Measurements from ENCODE around the gene DISC1. TPM values are rescaled to one million over a fixed set of nuclear protein-coding genes. Genes with fewer than 3 reads are reported as not detected.

The DISC1 gene
- total RNA-seq, 2 experiments from 2014 or later = 4.8 to 5.0 TPM

DNA sequence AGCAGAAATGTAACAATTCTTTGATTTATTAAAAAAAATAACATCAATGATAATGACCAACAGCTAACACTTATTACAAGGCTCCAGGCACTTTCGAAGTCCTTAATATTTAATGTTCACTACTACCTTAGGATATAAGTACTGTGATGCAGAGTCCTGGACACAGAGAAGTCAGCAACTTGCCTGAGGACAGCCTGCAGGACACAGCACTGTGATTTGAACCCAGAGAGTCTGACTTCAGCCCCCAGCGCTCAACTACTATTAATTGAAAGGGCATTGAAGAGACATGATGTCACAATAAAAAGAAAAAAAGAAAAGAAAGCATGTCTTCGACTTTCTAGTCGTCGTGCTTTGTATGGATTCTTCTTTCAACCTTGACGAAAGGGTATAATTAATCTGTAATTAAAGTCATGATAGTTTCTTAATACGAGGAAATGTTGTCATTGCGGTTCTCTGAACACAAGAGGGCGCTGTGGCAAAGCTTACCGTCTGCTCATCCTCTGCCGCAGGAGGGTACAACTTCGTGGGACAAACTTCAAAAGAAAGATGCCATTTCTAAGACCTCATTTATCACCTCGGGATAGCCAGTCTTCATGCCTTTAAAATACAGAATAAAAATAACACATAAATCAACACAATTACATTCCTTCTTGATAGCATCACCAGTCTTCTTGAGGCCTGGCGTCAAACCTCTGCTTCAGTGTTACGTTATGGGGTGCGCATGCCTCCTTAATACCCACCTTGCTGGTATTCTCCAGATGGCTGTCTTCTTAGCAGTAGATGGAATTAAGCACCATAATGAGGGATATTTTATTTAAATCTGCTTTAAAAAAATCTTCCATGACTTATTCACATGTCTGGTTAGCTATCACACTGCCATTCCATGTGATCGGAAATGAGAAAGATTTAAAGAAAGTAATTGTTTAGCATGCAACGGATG, 240.1 kb downstream of the DISC1 start:
- CTCF ChIA-PET = interaction anchor here (0.6 to 3.9 kb wide), 23 partner anchors 8 to 1144 kb away, joined by 3 to 49 read pairs (median 3); no protein-coding TSS in a partner anchor
- Mint-ChIP-seq H3K27ac (no peak overlapping the region), H3K27me3 (ENCODE audit: low read depth) (no peaks in the 10 kb centered on the region), H3K36me3 (ENCODE audit: low read depth) (no peaks in the 10 kb centered on the region), H3K4me3 (no peak overlapping the region), H3K4me1 (ENCODE audit: low read depth) (peaks cover 22% of the 10 kb centered on the region), H3K9me3 (no peaks in the 10 kb centered on the region)
- DNase-seq = peak; percentile 78
- intact Hi-C loops (cut with micrococcal nuclease) = loop anchor here (1.0 to 10.0 kb wide), 4 partner anchors 64 to 1378 kb away; no protein-coding TSS in a partner anchor

DNA sequence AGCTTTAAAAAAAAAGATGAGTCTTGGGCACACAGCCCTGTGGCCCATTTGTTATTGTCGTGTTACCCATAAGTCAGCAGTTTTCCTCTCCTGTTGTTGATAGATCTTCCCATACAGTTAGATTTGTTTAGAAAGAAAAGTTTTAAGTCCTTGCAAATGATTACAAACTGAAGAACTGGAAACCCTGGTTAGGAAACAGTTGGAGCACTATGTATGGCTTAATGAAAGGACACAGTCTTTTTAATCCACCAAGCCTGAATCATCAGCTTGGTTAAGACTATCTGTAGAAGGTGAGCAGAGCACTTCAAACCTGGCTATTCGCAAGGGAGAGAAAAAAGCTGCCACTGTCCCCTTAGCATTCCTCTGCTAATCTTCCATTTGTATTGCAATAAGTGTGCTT, 241.0 kb downstream of the DISC1 start:
- intact Hi-C loops (cut with micrococcal nuclease) = loop anchor here (2.0 to 10.0 kb wide), 3 partner anchors 63 to 1377 kb away; no protein-coding TSS in a partner anchor
- Mint-ChIP-seq H3K4me3 (no peak overlapping the region), H3K27ac (no peak overlapping the region), H3K4me1 (ENCODE audit: low read depth) (peaks cover 28% of the 10 kb centered on the region), H3K9me3 (no peaks in the 10 kb centered on the region), H3K27me3 (ENCODE audit: low read depth) (no peaks in the 10 kb centered on the region), H3K36me3 (ENCODE audit: low read depth) (no peaks in the 10 kb centered on the region)
- DNase-seq = no peak
- CTCF ChIA-PET = interaction anchor here (0.6 to 3.9 kb wide), 10 partner anchors 9 to 760 kb away, joined by 3 to 49 read pairs (median 4); no protein-coding TSS in a partner anchor

DNA sequence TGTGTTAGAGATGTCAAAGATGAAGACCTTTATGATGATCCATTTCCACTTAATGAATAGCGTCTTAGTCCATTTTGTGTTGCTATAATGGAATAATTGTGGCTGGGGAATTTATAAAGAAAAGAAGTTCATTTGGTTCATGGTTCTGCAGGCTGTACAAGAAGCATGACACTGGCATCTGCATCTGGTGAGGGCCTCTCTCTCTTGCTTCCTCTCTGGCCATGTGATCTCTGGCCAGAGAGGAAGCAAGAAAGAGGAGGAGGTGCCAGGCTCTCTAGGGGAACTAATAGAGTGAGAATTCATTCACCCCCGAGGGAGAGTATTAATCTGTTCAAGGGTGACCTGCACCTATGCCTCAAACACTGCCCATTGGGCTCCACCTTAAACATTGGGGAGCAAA, 242.8 kb downstream of the DISC1 start:
- no peak for DNase-seq
- Mint-ChIP-seq H3K4me3 (no peak overlapping the region), H3K27me3 (ENCODE audit: low read depth) (no peaks in the 10 kb centered on the region), H3K36me3 (ENCODE audit: low read depth) (peaks cover 3% of the 10 kb centered on the region), H3K4me1 (ENCODE audit: low read depth) (peaks cover 28% of the 10 kb centered on the region), H3K9me3 (no peaks in the 10 kb centered on the region), H3K27ac (no peak overlapping the region)
- CTCF ChIA-PET = interaction anchor here (1.5 kb wide), 1 partner anchor 62 kb away, joined by 5 read pairs; no protein-coding TSS in a partner anchor
- intact Hi-C loops (cut with micrococcal nuclease) = loop anchor here (5.0 to 10.0 kb wide), 2 partner anchors 103 to 1375 kb away; no protein-coding TSS in a partner anchor

DNA sequence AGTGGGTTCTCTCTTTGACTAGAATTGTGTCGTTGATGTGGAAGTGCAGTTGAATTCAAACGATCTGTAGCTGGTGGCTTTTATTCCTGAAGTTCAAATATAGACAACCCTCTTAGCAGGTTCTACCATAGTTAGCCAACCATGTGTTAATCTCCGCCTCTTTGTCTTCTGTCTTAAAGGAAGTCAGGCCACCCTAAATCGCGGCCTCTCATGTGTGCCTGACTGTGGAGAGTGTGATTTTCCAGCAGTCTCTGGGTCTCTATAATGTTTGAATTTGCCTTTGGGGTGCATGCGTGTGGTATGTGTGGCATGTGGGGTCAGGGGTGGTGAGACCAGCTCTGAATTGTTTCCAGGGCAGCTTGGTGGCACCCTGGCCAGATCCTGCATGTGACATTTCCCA, 244.9 kb downstream of the DISC1 start:
- Mint-ChIP-seq H3K4me3 (no peak overlapping the region), H3K4me1 (ENCODE audit: low read depth) (peaks cover 28% of the 10 kb centered on the region), H3K27ac (no peak overlapping the region), H3K36me3 (ENCODE audit: low read depth) (peaks cover 10% of the 10 kb centered on the region), H3K27me3 (ENCODE audit: low read depth) (no peaks in the 10 kb centered on the region), H3K9me3 (peaks cover 4% of the 10 kb centered on the region)
- CTCF ChIA-PET = no interaction called here
- intact Hi-C loops (cut with micrococcal nuclease) = no loop called here
- no peak for DNase-seq

DNA sequence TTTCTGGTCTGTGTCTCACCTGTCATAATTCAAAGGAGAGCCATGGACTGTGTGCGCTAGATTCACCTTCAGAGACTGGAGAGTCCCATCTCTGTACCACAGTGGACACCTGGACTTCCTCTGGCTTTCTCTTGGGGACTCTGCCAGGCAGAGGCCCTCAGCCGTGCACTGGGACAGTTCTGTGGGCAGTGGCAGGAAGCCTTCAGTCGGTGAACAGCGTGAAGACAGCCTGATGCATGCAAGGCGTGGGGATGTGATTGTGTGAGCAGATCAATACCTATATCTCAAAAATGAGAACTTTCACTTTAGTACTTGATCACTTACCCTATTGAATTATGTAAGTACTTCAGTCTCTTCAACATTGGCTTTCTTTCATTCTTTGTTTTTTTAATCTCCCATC, 245.3 kb downstream of the DISC1 start:
- peaks cover 4% of the 10 kb centered on the region for H3K9me3 Mint-ChIP-seq
- CTCF ChIA-PET = no interaction called here
- intact Hi-C loops (cut with micrococcal nuclease) = no loop called here
- peaks cover 25% of the 10 kb centered on the region for H3K4me1 Mint-ChIP-seq (ENCODE audit: low read depth)
- no peak overlapping the region for H3K4me3 Mint-ChIP-seq
- no peak overlapping the region for H3K27ac Mint-ChIP-seq
- H3K36me3 Mint-ChIP-seq (ENCODE audit: low read depth) = peaks cover 10% of the 10 kb centered on the region
- DNase-seq = no peak
- no peaks in the 10 kb centered on the region for H3K27me3 Mint-ChIP-seq (ENCODE audit: low read depth)

DNA sequence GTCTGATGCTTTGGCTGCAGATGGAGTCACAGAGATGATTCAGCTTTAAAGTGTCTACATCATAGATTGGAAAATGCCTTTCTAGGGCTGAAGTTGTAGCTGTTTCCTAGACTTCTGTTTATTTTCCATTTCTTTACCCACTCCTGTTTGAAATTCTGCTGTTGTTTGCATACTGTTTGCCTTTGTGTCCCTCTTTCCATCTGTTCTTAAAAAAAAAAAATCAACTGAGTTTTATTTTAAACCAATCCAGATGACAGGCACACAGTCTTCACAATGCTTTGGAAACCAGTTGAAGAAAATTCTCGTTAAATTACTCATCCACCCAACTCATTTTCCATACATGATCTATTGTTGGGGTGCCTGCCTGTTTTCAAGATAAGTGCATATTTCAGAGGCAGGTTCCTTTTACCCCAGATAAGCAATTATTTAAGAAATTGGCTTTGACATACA, 245.9 kb downstream of the DISC1 start:
- no peak for DNase-seq
- peaks cover 4% of the 10 kb centered on the region for H3K9me3 Mint-ChIP-seq
- no peaks in the 10 kb centered on the region for H3K27me3 Mint-ChIP-seq (ENCODE audit: low read depth)
- no peak overlapping the region for H3K27ac Mint-ChIP-seq
- H3K36me3 Mint-ChIP-seq (ENCODE audit: low read depth) = peaks cover 10% of the 10 kb centered on the region
- CTCF ChIA-PET = no interaction called here
- H3K4me3 Mint-ChIP-seq = no peak overlapping the region
- intact Hi-C loops (cut with micrococcal nuclease) = no loop called here
- peaks cover 24% of the 10 kb centered on the region for H3K4me1 Mint-ChIP-seq (ENCODE audit: low read depth)

DNA sequence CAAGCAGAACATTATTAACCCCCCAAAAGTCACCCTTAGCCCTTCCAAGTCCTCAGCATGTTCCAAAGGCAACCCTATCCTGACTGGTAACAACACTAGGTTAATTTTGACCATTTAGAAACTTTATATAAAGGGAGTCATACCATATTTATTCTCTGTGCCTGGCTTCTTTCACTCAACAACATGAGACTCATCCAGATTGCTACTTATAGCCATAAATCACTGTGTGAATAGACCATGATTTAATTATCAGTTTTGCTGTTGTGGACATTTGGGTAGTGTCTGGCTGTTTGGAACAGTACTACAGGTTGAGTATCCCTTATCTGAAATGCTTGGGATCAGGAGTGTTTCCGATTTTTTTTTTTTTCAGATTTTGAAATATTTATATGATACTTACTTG, 252.1 kb downstream of the DISC1 start:
- H3K27me3 Mint-ChIP-seq (ENCODE audit: low read depth) = no peaks in the 10 kb centered on the region
- no peaks in the 10 kb centered on the region for H3K4me1 Mint-ChIP-seq (ENCODE audit: low read depth)
- H3K27ac Mint-ChIP-seq = no peak overlapping the region
- intact Hi-C loops (cut with micrococcal nuclease) = no loop called here
- peaks cover 8% of the 10 kb centered on the region for H3K36me3 Mint-ChIP-seq (ENCODE audit: low read depth)
- H3K9me3 Mint-ChIP-seq = peaks cover 4% of the 10 kb centered on the region
- H3K4me3 Mint-ChIP-seq = no peak overlapping the region
- no peak for DNase-seq
- CTCF ChIA-PET = no interaction called here

DNA sequence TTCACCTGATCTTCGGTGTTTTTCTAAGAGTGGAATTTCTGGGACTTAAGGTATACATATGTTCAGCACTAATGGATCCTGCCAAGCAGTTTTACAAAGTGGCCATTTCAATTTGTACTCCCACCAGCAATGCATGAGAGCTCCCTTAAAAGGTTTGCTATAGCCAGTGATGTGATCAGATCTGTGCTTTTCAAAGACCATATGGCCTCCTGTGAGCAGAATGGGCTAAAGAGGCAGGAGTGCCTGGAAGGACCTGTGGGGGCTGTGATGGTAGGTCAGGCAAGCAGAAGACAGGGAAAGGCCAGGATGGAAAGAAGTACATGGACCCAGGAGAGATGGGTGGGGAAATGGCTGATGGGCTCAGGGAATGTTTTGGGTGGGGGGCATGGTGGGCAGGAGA, 252.7 kb downstream of the DISC1 start:
- CTCF ChIA-PET = no interaction called here
- DNase-seq = no peak
- peaks cover 4% of the 10 kb centered on the region for H3K9me3 Mint-ChIP-seq
- peaks cover 8% of the 10 kb centered on the region for H3K36me3 Mint-ChIP-seq (ENCODE audit: low read depth)
- no peak overlapping the region for H3K4me3 Mint-ChIP-seq
- intact Hi-C loops (cut with micrococcal nuclease) = no loop called here
- H3K27ac Mint-ChIP-seq = no peak overlapping the region
- H3K4me1 Mint-ChIP-seq (ENCODE audit: low read depth) = no peaks in the 10 kb centered on the region
- no peaks in the 10 kb centered on the region for H3K27me3 Mint-ChIP-seq (ENCODE audit: low read depth)

DNA sequence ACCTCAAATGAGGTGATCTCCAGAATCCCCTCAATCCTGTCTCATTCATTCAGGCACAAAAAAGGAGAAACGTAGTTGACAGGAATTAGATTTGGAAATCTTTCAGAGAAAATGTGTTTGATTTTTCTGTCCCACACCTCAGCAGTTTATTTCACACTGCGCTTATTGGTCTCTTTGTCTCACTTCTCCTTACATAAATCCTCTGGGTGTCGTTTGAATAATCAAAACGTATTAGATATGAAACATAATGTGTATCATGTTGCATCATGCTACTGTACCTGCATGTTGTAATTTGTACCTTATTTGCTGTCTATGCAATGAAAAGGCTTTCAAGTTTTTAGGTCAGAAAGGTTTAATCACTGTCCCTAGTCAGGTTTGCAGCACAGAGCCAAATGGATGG, 255.7 kb downstream of the DISC1 start:
- no peaks in the 10 kb centered on the region for H3K36me3 Mint-ChIP-seq (ENCODE audit: low read depth)
- H3K9me3 Mint-ChIP-seq = no peaks in the 10 kb centered on the region
- CTCF ChIA-PET = no interaction called here

DNA sequence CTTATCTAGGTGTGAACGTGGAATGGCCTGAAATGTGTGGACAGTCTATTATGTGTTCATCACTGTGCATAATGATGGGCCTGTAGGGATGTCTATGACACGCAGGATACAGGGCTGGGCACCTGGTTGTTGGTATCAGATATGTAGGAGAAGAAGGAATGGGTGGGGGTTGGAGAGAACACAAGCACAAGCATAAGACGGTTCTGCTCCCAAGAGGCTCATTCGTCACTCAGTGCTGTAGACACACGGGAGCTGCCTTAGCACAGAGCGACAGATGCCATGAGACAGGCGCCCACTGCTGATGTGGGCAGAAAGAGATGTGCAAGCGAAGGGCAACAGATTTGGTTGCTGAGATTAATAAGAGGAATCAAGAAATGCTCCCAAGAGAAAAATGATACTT, 256.2 kb downstream of the DISC1 start:
- Mint-ChIP-seq H3K27me3 (ENCODE audit: low read depth) (no peaks in the 10 kb centered on the region), H3K36me3 (ENCODE audit: low read depth) (no peaks in the 10 kb centered on the region), H3K4me3 (no peak overlapping the region), H3K4me1 (ENCODE audit: low read depth) (no peaks in the 10 kb centered on the region), H3K27ac (no peak overlapping the region), H3K9me3 (no peaks in the 10 kb centered on the region)
- CTCF ChIA-PET = no interaction called here
- intact Hi-C loops (cut with micrococcal nuclease) = no loop called here
- no peak for DNase-seq

More for the DNA sequence above, 255.7 kb downstream of the DISC1 start:
- Mint-ChIP-seq H3K27ac (no peak overlapping the region), H3K27me3 (ENCODE audit: low read depth) (no peaks in the 10 kb centered on the region), H3K4me3 (no peak overlapping the region), H3K4me1 (ENCODE audit: low read depth) (no peaks in the 10 kb centered on the region)
- no peak for DNase-seq
- intact Hi-C loops (cut with micrococcal nuclease) = no loop called here

DNA sequence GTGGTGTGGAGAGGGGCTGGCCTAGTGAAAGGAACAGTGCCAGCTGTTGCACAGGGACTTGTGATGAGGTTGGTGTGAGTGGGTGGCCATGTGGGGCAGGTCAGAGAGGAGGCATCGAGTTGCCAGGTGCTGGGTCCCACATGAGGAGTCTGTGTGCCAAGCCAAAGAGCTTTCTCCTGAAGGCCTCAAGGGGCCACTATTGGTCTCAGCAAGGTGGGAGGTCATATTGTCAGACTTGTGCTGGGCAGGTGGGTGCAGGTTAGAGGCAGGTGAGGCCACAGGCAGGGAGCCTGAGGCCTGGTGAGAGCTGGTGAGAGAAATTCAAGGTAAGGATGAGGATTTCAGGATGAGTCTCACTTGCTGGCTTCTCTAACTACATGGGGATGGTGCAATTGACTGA, 256.8 kb downstream of the DISC1 start:
- no peaks in the 10 kb centered on the region for H3K36me3 Mint-ChIP-seq (ENCODE audit: low read depth)
- no peak overlapping the region for H3K27ac Mint-ChIP-seq
- no peak overlapping the region for H3K4me3 Mint-ChIP-seq
- intact Hi-C loops (cut with micrococcal nuclease) = no loop called here
- H3K27me3 Mint-ChIP-seq (ENCODE audit: low read depth) = no peaks in the 10 kb centered on the region
- H3K4me1 Mint-ChIP-seq (ENCODE audit: low read depth) = no peaks in the 10 kb centered on the region
- CTCF ChIA-PET = interaction anchor here (1.1 kb wide), 1 partner anchor 17 kb away, joined by 3 read pairs; no protein-coding TSS in a partner anchor
- no peak for DNase-seq
- no peaks in the 10 kb centered on the region for H3K9me3 Mint-ChIP-seq

DNA sequence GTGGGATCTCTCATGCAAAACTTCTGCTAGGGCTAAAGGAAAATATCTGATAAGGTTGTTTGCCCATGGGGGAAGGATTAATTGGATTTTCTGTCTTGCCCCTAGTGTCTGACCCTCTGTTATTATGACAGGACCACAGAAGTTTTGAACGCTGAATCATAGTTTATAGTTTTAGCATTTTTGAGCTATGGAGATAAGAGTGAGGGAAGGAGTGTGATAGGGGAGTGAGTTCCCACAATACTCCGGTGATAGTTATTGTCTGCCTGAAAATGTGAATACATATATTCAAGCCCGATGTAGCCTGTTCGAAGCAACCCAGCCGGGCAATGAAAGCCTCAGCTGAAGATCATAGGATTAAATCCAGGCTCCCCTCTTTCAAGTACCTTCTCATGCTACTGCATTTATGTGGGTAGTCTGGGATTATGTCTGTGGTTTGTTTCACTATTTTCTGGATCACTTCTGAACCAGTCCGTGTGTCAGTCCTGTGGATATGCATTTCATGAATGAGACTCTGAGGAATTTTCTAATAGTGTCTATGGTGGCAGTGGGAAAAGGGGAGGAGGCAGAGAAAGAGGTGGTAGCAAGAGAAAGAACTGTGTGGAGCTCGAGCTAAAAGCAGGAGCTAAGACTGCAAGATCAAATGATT, 258.7 kb downstream of the DISC1 start:
- Mint-ChIP-seq H3K36me3 (ENCODE audit: low read depth) (no peaks in the 10 kb centered on the region), H3K9me3 (no peaks in the 10 kb centered on the region), H3K27me3 (ENCODE audit: low read depth) (no peaks in the 10 kb centered on the region), H3K4me1 (ENCODE audit: low read depth) (no peaks in the 10 kb centered on the region), H3K27ac (no peak overlapping the region), H3K4me3 (no peak overlapping the region)
- CTCF ChIA-PET = interaction anchor here (0.6 kb wide), 1 partner anchor 54 kb away, joined by 6 read pairs; no protein-coding TSS in a partner anchor
- intact Hi-C loops (cut with micrococcal nuclease) = no loop called here
- no peak for DNase-seq
